ENCODE results near the gene DNASE2.

DNASE2 gene

GRCh38 chr19:12834976-12835757, 46.1 kb downstream of the DNASE2 start:
- Histone ChIP-seq H3K4ac (ENCODE audit: low read depth, low read length) (no peak overlapping the region), H3K14ac (ENCODE audit: low read length) (no peak overlapping the region), H4K8ac (ENCODE audit: low read depth, low read length) (no peak overlapping the region), H2AK5ac (ENCODE audit: low read length) (no peak overlapping the region), H3K9me3 (ENCODE audit: insufficient read depth, low read depth, low read length) (peaks cover 6% of the 10 kb centered on the region), H3K4me1 (ENCODE audit: control insufficient read depth in 1 of 2, insufficient read depth in 2 of 2, low read length in 2 of 2) (peaks cover 4 to 14% of the 10 kb centered on the region in 2 experiments), H3K36me3 (ENCODE audit: control insufficient read depth in 1 of 2, insufficient read depth in 2 of 2, low read length in 2 of 2) (no peaks in the 10 kb centered on the region), H3K27ac (ENCODE audit: low read depth, low read length) (no peak overlapping the region), H3K9ac (ENCODE audit: low read length) (no peak overlapping the region), H3K4me3 (ENCODE audit: low read depth, low read length) (no peak overlapping the region), H3K27me3 (ENCODE audit: insufficient read depth, low read length) (peaks cover 30% of the 10 kb centered on the region), H4K91ac (ENCODE audit: low read depth, low read length) (no peak overlapping the region), H3K79me2 (ENCODE audit: control insufficient read depth, insufficient read depth, low read length, poor library complexity) (no peaks in the 10 kb centered on the region), H3K23ac (ENCODE audit: low read length) (no peak overlapping the region), H2BK12ac (ENCODE audit: low read length) (no peak overlapping the region), H4K12ac (ENCODE audit: low read depth, low read length) (no peak overlapping the region), H3K4me2 (ENCODE audit: low read length) (no peak overlapping the region), H3K79me1 (ENCODE audit: low read length) (no peaks in the 10 kb centered on the region), H3K18ac (ENCODE audit: low read length) (no peak overlapping the region), H2AFZ (ENCODE audit: insufficient read depth, low read length, poor library complexity) (no peak overlapping the region), H2BK5ac (ENCODE audit: low read depth, low read length, poor library complexity) (no peak overlapping the region), H2BK120ac (ENCODE audit: insufficient read depth, low read length, poor library complexity) (no peak overlapping the region)
- no peak for DNase-seq
- no CpG with 5 or more reads among the region's 39 CpGs for WGBS (ENCODE audit: extremely low coverage, insufficient coverage, insufficient read length)

GRCh38 chr19:12834566-12834943, 46.7 kb downstream of the DNASE2 start, which contains the start of gene RTBDN:
Gene RTBDN (minus strand): TSS chr19:12834579. CDS start chr19:12829979, 4,600 bp downstream.
- Histone ChIP-seq H2AFZ (ENCODE audit: insufficient read depth, low read length, poor library complexity) (peak within 1 kb of the TSS; percentile 6), H3K4ac (ENCODE audit: low read depth, low read length) (no peak within 1 kb of the TSS), H3K14ac (ENCODE audit: low read length) (no peak within 1 kb of the TSS), H3K79me2 (ENCODE audit: control insufficient read depth, insufficient read depth, low read length, poor library complexity) (no peaks in the 10 kb centered on the region), H2BK5ac (ENCODE audit: low read depth, low read length, poor library complexity) (no peak within 1 kb of the TSS), H3K9me3 (ENCODE audit: insufficient read depth, low read depth, low read length) (peaks cover 6% of the 10 kb centered on the region), H3K4me2 (ENCODE audit: low read length) (peak within 1 kb of the TSS; percentile 83), H4K12ac (ENCODE audit: low read depth, low read length) (no peak within 1 kb of the TSS), H3K27me3 (ENCODE audit: insufficient read depth, low read length) (peaks cover 30% of the 10 kb centered on the region), H2BK120ac (ENCODE audit: insufficient read depth, low read length, poor library complexity) (no peak within 1 kb of the TSS), H3K23ac (ENCODE audit: low read length) (no peak within 1 kb of the TSS), H4K8ac (ENCODE audit: low read depth, low read length) (no peak within 1 kb of the TSS), H3K18ac (ENCODE audit: low read length) (no peak within 1 kb of the TSS), H3K79me1 (ENCODE audit: low read length) (no peaks in the 10 kb centered on the region), H3K9ac (ENCODE audit: low read length) (no peak within 1 kb of the TSS), H3K27ac (ENCODE audit: low read depth, low read length) (no peak within 1 kb of the TSS), H2BK12ac (ENCODE audit: low read length) (no peak within 1 kb of the TSS), H4K91ac (ENCODE audit: low read depth, low read length) (no peak within 1 kb of the TSS), H3K36me3 (ENCODE audit: control insufficient read depth in 1 of 2, insufficient read depth in 2 of 2, low read length in 2 of 2) (no peaks in the 10 kb centered on the region), H2AK5ac (ENCODE audit: low read length) (no peak within 1 kb of the TSS), H3K4me1 (ENCODE audit: control insufficient read depth in 1 of 2, insufficient read depth in 2 of 2, low read length in 2 of 2) (peaks cover 4 to 14% of the 10 kb centered on the region in 2 experiments), H3K4me3 (ENCODE audit: low read depth, low read length) (peak within 1 kb of the TSS; percentile 69)
- DNase-seq = no peak
- no CpG with 5 or more reads among the region's 20 CpGs for WGBS (ENCODE audit: extremely low coverage, insufficient coverage, insufficient read length)

GRCh38 chr19:12833738-12834565, 47.3 kb downstream of the DNASE2 start:
- Histone ChIP-seq H3K4me1 (ENCODE audit: control insufficient read depth in 1 of 2, insufficient read depth in 2 of 2, low read length in 2 of 2) (peaks cover 4 to 14% of the 10 kb centered on the region in 2 experiments), H3K14ac (ENCODE audit: low read length) (no peak overlapping the region), H2BK5ac (ENCODE audit: low read depth, low read length, poor library complexity) (no peak overlapping the region), H3K23ac (ENCODE audit: low read length) (no peak overlapping the region), H3K18ac (ENCODE audit: low read length) (no peak overlapping the region), H3K27me3 (ENCODE audit: insufficient read depth, low read length) (peaks cover 24% of the 10 kb centered on the region), H3K9ac (ENCODE audit: low read length) (no peak overlapping the region), H3K4ac (ENCODE audit: low read depth, low read length) (no peak overlapping the region), H2AFZ (ENCODE audit: insufficient read depth, low read length, poor library complexity) (peak overlapping the region; percentile 6), H3K4me2 (ENCODE audit: low read length) (peak overlapping the region; percentile 83), H2BK120ac (ENCODE audit: insufficient read depth, low read length, poor library complexity) (no peak overlapping the region), H3K36me3 (ENCODE audit: control insufficient read depth in 1 of 2, insufficient read depth in 2 of 2, low read length in 2 of 2) (no peaks in the 10 kb centered on the region), H3K9me3 (ENCODE audit: insufficient read depth, low read depth, low read length) (peaks cover 6% of the 10 kb centered on the region), H2AK5ac (ENCODE audit: low read length) (no peak overlapping the region), H4K8ac (ENCODE audit: low read depth, low read length) (no peak overlapping the region), H2BK12ac (ENCODE audit: low read length) (no peak overlapping the region), H3K4me3 (ENCODE audit: low read depth, low read length) (peak overlapping the region; percentile 69), H3K27ac (ENCODE audit: low read depth, low read length) (no peak overlapping the region), H3K79me2 (ENCODE audit: control insufficient read depth, insufficient read depth, low read length, poor library complexity) (no peaks in the 10 kb centered on the region), H4K91ac (ENCODE audit: low read depth, low read length) (no peak overlapping the region), H3K79me1 (ENCODE audit: low read length) (no peaks in the 10 kb centered on the region), H4K12ac (ENCODE audit: low read depth, low read length) (no peak overlapping the region)
- DNase-seq = no peak
- WGBS (ENCODE audit: extremely low coverage, insufficient coverage, insufficient read length) = no CpG with 5 or more reads among the region's 87 CpGs

GRCh38 chr19:12833418-12833737, 47.9 kb downstream of the DNASE2 start:
- H3K27ac ChIP-seq (ENCODE audit: low read depth, low read length) = no peak overlapping the region
- no peak overlapping the region for H4K8ac ChIP-seq (ENCODE audit: low read depth, low read length)
- no peak overlapping the region for H3K4me2 ChIP-seq (ENCODE audit: low read length)
- DNase-seq = no peak
- H2AFZ ChIP-seq (ENCODE audit: insufficient read depth, low read length, poor library complexity) = no peak overlapping the region
- H3K18ac ChIP-seq (ENCODE audit: low read length) = no peak overlapping the region
- peaks cover 18% of the 10 kb centered on the region for H3K27me3 ChIP-seq (ENCODE audit: insufficient read depth, low read length)
- H3K14ac ChIP-seq (ENCODE audit: low read length) = no peak overlapping the region
- H2BK5ac ChIP-seq (ENCODE audit: low read depth, low read length, poor library complexity) = no peak overlapping the region
- no CpG with 5 or more reads among the region's 5 CpGs for WGBS (ENCODE audit: extremely low coverage, insufficient coverage, insufficient read length)
- H3K4me3 ChIP-seq (ENCODE audit: low read depth, low read length) = no peak overlapping the region
- H2BK120ac ChIP-seq (ENCODE audit: insufficient read depth, low read length, poor library complexity) = no peak overlapping the region
- H2AK5ac ChIP-seq (ENCODE audit: low read length) = no peak overlapping the region
- peaks cover 4 to 14% of the 10 kb centered on the region in 2 experiments for H3K4me1 ChIP-seq (ENCODE audit: control insufficient read depth in 1 of 2, insufficient read depth in 2 of 2, low read length in 2 of 2)
- H3K23ac ChIP-seq (ENCODE audit: low read length) = no peak overlapping the region
- no peaks in the 10 kb centered on the region for H3K79me2 ChIP-seq (ENCODE audit: control insufficient read depth, insufficient read depth, low read length, poor library complexity)
- H4K12ac ChIP-seq (ENCODE audit: low read depth, low read length) = no peak overlapping the region
- no peak overlapping the region for H4K91ac ChIP-seq (ENCODE audit: low read depth, low read length)
- H2BK12ac ChIP-seq (ENCODE audit: low read length) = no peak overlapping the region
- no peak overlapping the region for H3K9ac ChIP-seq (ENCODE audit: low read length)
- H3K79me1 ChIP-seq (ENCODE audit: low read length) = no peaks in the 10 kb centered on the region
- peaks cover 6% of the 10 kb centered on the region for H3K9me3 ChIP-seq (ENCODE audit: insufficient read depth, low read depth, low read length)
- no peak overlapping the region for H3K4ac ChIP-seq (ENCODE audit: low read depth, low read length)
- H3K36me3 ChIP-seq (ENCODE audit: control insufficient read depth in 1 of 2, insufficient read depth in 2 of 2, low read length in 2 of 2) = no peaks in the 10 kb centered on the region
